ENCODE results near the gene ZMIZ1.

ZMIZ1 gene

DNA sequence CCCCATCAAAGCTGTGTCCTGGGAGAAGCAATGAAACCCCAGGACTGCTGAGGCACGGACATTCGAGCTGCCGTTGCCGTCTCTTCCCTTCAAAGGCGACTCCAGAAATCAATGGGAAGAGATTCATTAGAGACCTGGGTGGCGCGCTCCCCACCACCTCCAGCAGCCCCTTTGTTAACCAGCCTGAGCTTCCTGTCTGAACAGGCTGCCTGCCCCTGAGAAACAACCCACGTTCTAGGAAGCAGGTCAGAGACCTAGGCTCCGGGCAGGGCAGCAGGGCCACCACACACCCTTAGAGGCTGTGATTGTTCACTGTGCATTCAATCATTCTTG lies 167.6 kb downstream of the ZMIZ1 start:
- no peak for TF ChIP-seq CTCF (IDR thresholded peaks at IDR 0.05; ENCODE audit: insufficient read depth, low read length, poor library complexity, severe bottlenecking)
- H3K36me3 ChIP-seq (ENCODE audit: control insufficient read depth, insufficient read depth, low read length), result no peaks in the 10 kb centered on the region
- H3K4me3 ChIP-seq (replicated peaks; ENCODE audit: low read depth, low read length), result no peak overlapping the region
- no peak for DNase-seq (ENCODE audit: extremely low read depth, insufficient read length)
- no peaks in the 10 kb centered on the region; the same call in 1 of the 2 replicates for H3K27me3 ChIP-seq (replicated peaks; ENCODE audit: control insufficient read depth, insufficient read depth, low read length)

DNA sequence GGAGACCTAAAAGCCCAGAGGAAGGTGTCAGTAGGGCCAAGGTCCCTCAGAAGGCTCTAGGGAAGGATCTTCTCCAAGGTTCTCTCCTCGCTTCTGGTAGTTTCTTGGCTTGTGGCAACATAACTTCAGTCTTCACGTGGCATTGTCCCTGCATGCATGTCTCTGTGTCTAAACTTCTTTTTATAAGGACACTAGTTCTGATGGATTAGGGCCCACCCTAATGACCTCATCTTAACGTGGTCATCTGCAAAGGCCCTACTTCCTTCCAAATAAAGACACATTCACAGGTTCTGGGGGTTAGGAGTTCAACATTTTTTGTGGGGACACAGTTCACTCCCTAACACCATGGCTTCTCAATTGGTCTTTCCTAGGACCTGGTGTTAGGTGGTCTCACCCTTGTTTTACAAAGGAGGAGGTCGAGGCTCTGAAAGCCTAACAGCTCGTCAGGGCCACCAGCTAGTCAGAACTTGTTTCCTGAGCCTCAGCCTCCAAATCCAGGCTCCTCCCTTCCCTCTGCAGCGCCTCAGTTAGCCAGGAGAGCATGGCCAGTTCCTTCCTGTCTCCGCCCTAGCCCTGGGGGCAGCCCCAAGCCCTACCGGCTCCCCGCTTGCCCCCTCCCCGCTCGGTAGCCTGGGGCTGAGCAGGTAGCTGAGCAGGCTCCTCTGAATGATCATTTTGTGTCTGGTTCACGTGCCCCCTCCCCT lies 168.8 kb downstream of the ZMIZ1 start:
- no peak overlapping the region for H3K4me3 ChIP-seq (replicated peaks; ENCODE audit: low read depth, low read length)
- no peak for TF ChIP-seq CTCF (IDR thresholded peaks at IDR 0.05; ENCODE audit: insufficient read depth, low read length, poor library complexity, severe bottlenecking)
- no peaks in the 10 kb centered on the region for H3K36me3 ChIP-seq (ENCODE audit: control insufficient read depth, insufficient read depth, low read length)
- H3K27me3 ChIP-seq (replicated peaks; ENCODE audit: control insufficient read depth, insufficient read depth, low read length), result no peaks in the 10 kb centered on the region; the same call in 1 of the 2 replicates
- no peak for DNase-seq (ENCODE audit: extremely low read depth, insufficient read length)

DNA sequence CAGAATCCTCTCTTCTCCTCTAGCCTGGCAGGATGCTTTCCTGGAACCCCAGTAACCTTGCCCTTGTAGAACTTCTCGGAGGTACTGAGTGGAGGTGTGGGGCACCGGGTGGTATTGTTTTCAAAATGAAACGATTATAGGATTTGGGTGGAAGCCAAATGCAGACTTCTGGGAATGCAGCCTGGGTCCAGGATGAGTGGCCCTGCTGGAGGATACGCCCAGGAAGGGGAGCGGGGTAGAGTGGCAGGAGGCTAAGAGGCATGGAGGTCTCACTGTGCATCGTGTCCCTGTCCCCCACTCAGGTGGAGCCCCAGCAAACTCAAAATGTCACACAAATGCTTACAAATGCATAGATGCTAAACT lies 169.4 kb downstream of the ZMIZ1 start:
- Histone ChIP-seq H3K36me3 (ENCODE audit: control insufficient read depth, insufficient read depth, low read length) (no peaks in the 10 kb centered on the region), H3K4me3 (replicated peaks; ENCODE audit: low read depth, low read length) (no peak overlapping the region), H3K27me3 (replicated peaks; ENCODE audit: control insufficient read depth, insufficient read depth, low read length) (no peaks in the 10 kb centered on the region; the same call in 1 of the 2 replicates)
- TF ChIP-seq CTCF (IDR thresholded peaks at IDR 0.05; ENCODE audit: insufficient read depth, low read length, poor library complexity, severe bottlenecking), result no peak
- DNase-seq (ENCODE audit: extremely low read depth, insufficient read length), result no peak

DNA sequence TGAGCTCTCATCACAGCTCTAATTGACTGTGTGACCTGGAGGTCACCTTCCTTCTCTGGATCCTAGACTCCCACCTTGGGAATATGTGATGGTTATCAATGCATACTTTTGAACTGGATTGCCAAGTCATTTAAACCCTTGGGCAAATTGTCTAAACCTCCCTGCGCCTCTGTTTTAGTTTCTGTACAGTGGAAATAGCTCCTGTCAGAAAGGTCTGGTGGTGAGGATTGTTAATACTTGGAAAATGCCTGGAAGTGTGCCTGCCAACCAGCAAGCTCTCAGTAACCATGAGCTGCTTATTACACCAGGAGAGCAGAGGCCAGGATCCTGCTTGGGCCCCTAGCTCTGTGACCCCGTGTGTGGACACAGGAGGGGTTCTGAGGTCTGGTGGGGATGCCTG lies 169.8 kb downstream of the ZMIZ1 start:
- H3K4me3 ChIP-seq (replicated peaks; ENCODE audit: low read depth, low read length), result no peak overlapping the region
- DNase-seq (ENCODE audit: extremely low read depth, insufficient read length), result no peak
- TF ChIP-seq CTCF (IDR thresholded peaks at IDR 0.05; ENCODE audit: insufficient read depth, low read length, poor library complexity, severe bottlenecking), result no peak
- no peaks in the 10 kb centered on the region; the same call in 1 of the 2 replicates for H3K27me3 ChIP-seq (replicated peaks; ENCODE audit: control insufficient read depth, insufficient read depth, low read length)
- H3K36me3 ChIP-seq (ENCODE audit: control insufficient read depth, insufficient read depth, low read length), result no peaks in the 10 kb centered on the region

DNA sequence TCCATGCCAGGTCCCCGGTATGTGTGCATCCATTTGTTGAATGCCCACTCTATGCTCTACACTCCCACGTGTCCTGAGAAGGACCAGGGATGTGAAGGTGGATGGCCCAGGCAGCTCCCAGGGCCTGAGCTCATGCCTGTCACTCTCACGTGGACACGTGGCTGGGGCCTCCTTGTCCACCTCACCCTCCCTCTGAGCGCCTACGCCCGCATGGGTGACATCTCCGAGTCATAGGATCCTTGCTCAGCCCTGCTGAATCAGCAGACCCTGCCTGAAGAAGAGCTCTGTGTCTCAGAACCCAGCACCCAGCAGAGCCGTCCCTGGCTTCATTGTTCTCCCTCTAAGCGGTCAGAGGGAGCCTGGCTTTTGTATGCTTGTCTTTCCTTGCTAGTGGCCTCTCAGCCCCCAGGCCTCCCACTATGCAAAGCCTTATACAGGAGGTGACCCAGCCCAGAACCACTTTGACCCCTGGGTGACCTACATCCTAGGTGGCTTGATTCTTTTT lies 170.6 kb downstream of the ZMIZ1 start:
- H3K27me3 ChIP-seq (replicated peaks; ENCODE audit: control insufficient read depth, insufficient read depth, low read length), result no peaks in the 10 kb centered on the region; the same call in 1 of the 2 replicates
- H3K36me3 ChIP-seq (ENCODE audit: control insufficient read depth, insufficient read depth, low read length), result no peaks in the 10 kb centered on the region
- no peak for TF ChIP-seq CTCF (IDR thresholded peaks at IDR 0.05; ENCODE audit: insufficient read depth, low read length, poor library complexity, severe bottlenecking)
- H3K4me3 ChIP-seq (replicated peaks; ENCODE audit: low read depth, low read length), result no peak overlapping the region
- no peak for DNase-seq (ENCODE audit: extremely low read depth, insufficient read length)
